Neural cell (in vitro differentiated cells): Measurements from ENCODE around the gene SF3B6. TPM values are rescaled to one million over a fixed set of nuclear protein-coding genes. Genes with fewer than 3 reads are reported as not detected.

ENCODE experiments used
- H2AFZ ChIP-seq: fragments of 200-600, 300-800 bp; sonication (generic), shearing (Covaris generic); 2 replicates; pipeline ENCODE4 v1.6.0; 2014; ENCODE audit warnings: low read depth, mild to moderate bottlenecking, antibody characterized with exemption, low read length, moderate library complexity
- H3F3A ChIP-seq: fragments of 200-600 bp; shearing (Covaris generic); 2 replicates; pipeline ENCODE4 v1.6.1; 2016; ENCODE audit warnings: mild to moderate bottlenecking, moderate library complexity, mixed read lengths, antibody characterized with exemption, low read length; ENCODE audit not compliant: insufficient read depth, poor library complexity, severe bottlenecking
- H3K27ac ChIP-seq: fragments of 200-600, 300-800 bp; sonication (generic), shearing (Covaris generic); 2 replicates; pipeline ENCODE4 v1.5.1; 2014; ENCODE audit warnings: mild to moderate bottlenecking, low read length, moderate library complexity
- H3K27me3 ChIP-seq: fragments of 300-800, 200-600 bp; sonication (generic), shearing (Covaris generic); 2 replicates; pipeline ENCODE4 v1.6.0; 2014; ENCODE audit warnings: mild to moderate bottlenecking, low read depth, low read length, moderate library complexity; ENCODE audit not compliant: insufficient read depth
- H3K36me3 ChIP-seq: fragments of 300-800, 200-600 bp; sonication (generic), shearing (Covaris generic); 2 replicates; pipeline ENCODE4 v1.5.1; 2014; ENCODE audit warnings: mild to moderate bottlenecking, antibody characterized with exemption, low read length, moderate library complexity; ENCODE audit not compliant: insufficient read depth
- H3K4me2 ChIP-seq: fragments of 300-800, 200-600 bp; sonication (generic), shearing (Covaris generic); 2 replicates; pipeline ENCODE4 v1.6.0; 2014; ENCODE audit warnings: mild to moderate bottlenecking, low read length
- H3K4me3 ChIP-seq: fragments of 300-800, 200-600 bp; sonication (generic), shearing (Covaris generic); 2 replicates; pipeline ENCODE4 v1.5.1; 2014; ENCODE audit warnings: mild to moderate bottlenecking, low read length, moderate library complexity
- H3K79me2 ChIP-seq: fragments of 200-600 bp; shearing (Covaris generic); replicated peaks from 2 replicates; pipeline ENCODE4 v1.6.0; 2014; ENCODE audit warnings: mild to moderate bottlenecking, low read length, moderate library complexity; ENCODE audit not compliant: insufficient read depth
- H3K9ac ChIP-seq: fragments of 300-800, 200-600 bp; sonication (generic), shearing (Covaris generic); 2 replicates; pipeline ENCODE4 v1.6.1; 2016; ENCODE audit warnings: mild to moderate bottlenecking, low read length, mixed read lengths
- H3K9me2 ChIP-seq: fragments of 200-600 bp; shearing (Covaris generic); 2 replicates; pipeline ENCODE4 v1.6.1; 2016; ENCODE audit warnings: mild to moderate bottlenecking, low read length, mixed read lengths; ENCODE audit not compliant: insufficient read depth
- H3K9me3 ChIP-seq: fragments of 200-600, 300-800 bp; sonication (generic), shearing (Covaris generic); 2 replicates; pipeline ENCODE4 v1.6.1; 2016; ENCODE audit warnings: mild to moderate bottlenecking, mixed run types, low read length, moderate library complexity, mixed read lengths
- H4K20me1 ChIP-seq: fragments of 200-600 bp; shearing (Covaris generic); 2 replicates; pipeline ENCODE4 v1.6.1; 2016; ENCODE audit warnings: mild to moderate bottlenecking, mixed run types; ENCODE audit not compliant: insufficient read depth
- CTCF ChIP-seq: fragments of 450-650 bp; IDR thresholded peaks from 2 replicates; pipeline ENCODE4 v1.5.1; 2014; ENCODE audit warnings: antibody characterized with exemption, mild to moderate bottlenecking, moderate library complexity; ENCODE audit not compliant: poor library complexity, severe bottlenecking
- EP300 ChIP-seq: fragments of 450-650 bp; conservative IDR thresholded peaks from 2 replicates; pipeline ENCODE4 v1.6.1; 2014; ENCODE audit warnings: antibody characterized with exemption, mild to moderate bottlenecking, moderate library complexity; ENCODE audit not compliant: poor library complexity, severe bottlenecking
- EZH2 ChIP-seq: fragments of 200-600, 300-800 bp; shearing (Covaris generic), sonication (generic); IDR thresholded peaks from 2 replicates; pipeline ENCODE4 v1.6.1; 2014; ENCODE audit warnings: antibody characterized with exemption, low read length, borderline replicate concordance, mild to moderate bottlenecking; ENCODE audit not compliant: insufficient read depth, poor library complexity, severe bottlenecking
- MXI1 ChIP-seq: fragments of 450-650 bp; conservative IDR thresholded peaks from 2 replicates; pipeline ENCODE4 v1.6.1; 2014; ENCODE audit warnings: antibody characterized with exemption, mild to moderate bottlenecking; ENCODE audit not compliant: poor library complexity, severe bottlenecking
- POLR2AphosphoS5 ChIP-seq: IDR thresholded peaks from 2 replicates; pipeline ENCODE4 v1.6.1; 2012
- RAD21 ChIP-seq: fragments of 450-650 bp; conservative IDR thresholded peaks from 2 replicates; pipeline ENCODE4 v1.6.1; 2014; ENCODE audit warnings: antibody characterized with exemption, mild to moderate bottlenecking, moderate library complexity
- REST ChIP-seq: IDR thresholded peaks from 2 replicates; pipeline ENCODE4 v1.6.1; 2012; ENCODE audit warnings: borderline replicate concordance
- SMC3 ChIP-seq: fragments of 450-650 bp; conservative IDR thresholded peaks from 2 replicates; pipeline ENCODE4 v1.6.1; 2014; ENCODE audit warnings: antibody characterized with exemption, mild to moderate bottlenecking, moderate library complexity; ENCODE audit not compliant: poor library complexity
- TAF1 ChIP-seq: IDR thresholded peaks from 2 replicates; pipeline ENCODE4 v1.6.1; 2012; ENCODE audit warnings: low read depth
- polyA plus RNA-seq: library from polyadenylated mRNA; depleted of rRNA; stranded (reverse); fragments of >200 nt; gene quantifications from 2 replicates; pipeline ENCODE4 v1.2.3, GENCODE V29; 2014

SF3B6 gene
- polyA plus RNA-seq, 1 donor from 2014 or later = 442 TPM

- Histone ChIP-seq H2AFZ (no peak overlapping the region), H3K36me3 (no peaks in the 10 kb centered on the region), H3F3A (no peaks in the 10 kb centered on the region), H3K79me2 (no peaks in the 10 kb centered on the region), H3K9me3 (peaks cover 2% of the 10 kb centered on the region), H3K4me3 (no peak overlapping the region), H3K9me2 (no peaks in the 10 kb centered on the region), H3K27ac (no peak overlapping the region), H3K4me2 (no peak overlapping the region), H4K20me1 (no peaks in the 10 kb centered on the region), H3K9ac (no peak overlapping the region), H3K27me3 (no peaks in the 10 kb centered on the region)
- no peak for TF ChIP-seq MXI1
- TF ChIP-seq EZH2 = no peak
- no peak for TF ChIP-seq REST
- TF ChIP-seq TAF1 = no peak
- no peak for TF ChIP-seq CTCF
- no peak for TF ChIP-seq EP300
Observed at GRCh38 chr2:24104906-24105305, 28.8 kb upstream of the SF3B6 start.

GRCh38 chr2:24104110-24104650 lies 28.1 kb upstream of the SF3B6 start:
- Histone ChIP-seq H3K9ac (no peak overlapping the region), H3K4me2 (no peak overlapping the region), H4K20me1 (no peaks in the 10 kb centered on the region), H3K27me3 (no peaks in the 10 kb centered on the region), H3K9me2 (no peaks in the 10 kb centered on the region), H2AFZ (no peak overlapping the region), H3F3A (no peaks in the 10 kb centered on the region), H3K9me3 (peaks cover under 1% of the 10 kb centered on the region), H3K27ac (no peak overlapping the region), H3K4me3 (no peak overlapping the region), H3K79me2 (no peaks in the 10 kb centered on the region), H3K36me3 (no peaks in the 10 kb centered on the region)
- TF ChIP-seq SMC3 (no peak), RAD21 (no peak), CTCF (no peak), REST (no peak), EP300 (no peak), TAF1 (no peak), MXI1 (no peak), EZH2 (no peak), POLR2AphosphoS5 (no peak)
